NCI-H69 (cell line): Measurements from ENCODE around the gene PTCHD4.
"Not testable (repeated sequence)": the region's sequence is repeated elsewhere in the genome, so short reads cannot be mapped to it uniquely, and the experiment has no call there.

Experiments used
- DNase-seq: peaks from one replicate; lab custom pipeline; 2025; lab: John Stamatoyannopoulos, UW

PTCHD4 gene

GRCh38 chr6:48111143-48111506 lies at the start of gene PTCHD4:
PTCHD4 (minus strand) TSS chr6:48111197; CDS start chr6:48068957, 42,240 bp downstream.
- DNase-seq = peak; percentile 99

- no peak for DNase-seq
These were observed 40.1 kb upstream of the PTCHD4 start for GRCh38 chr6:48151142-48151541.

GRCh38 chr6:48150701-48151100 lies 39.7 kb upstream of the PTCHD4 start:
- no peak for DNase-seq

DNA sequence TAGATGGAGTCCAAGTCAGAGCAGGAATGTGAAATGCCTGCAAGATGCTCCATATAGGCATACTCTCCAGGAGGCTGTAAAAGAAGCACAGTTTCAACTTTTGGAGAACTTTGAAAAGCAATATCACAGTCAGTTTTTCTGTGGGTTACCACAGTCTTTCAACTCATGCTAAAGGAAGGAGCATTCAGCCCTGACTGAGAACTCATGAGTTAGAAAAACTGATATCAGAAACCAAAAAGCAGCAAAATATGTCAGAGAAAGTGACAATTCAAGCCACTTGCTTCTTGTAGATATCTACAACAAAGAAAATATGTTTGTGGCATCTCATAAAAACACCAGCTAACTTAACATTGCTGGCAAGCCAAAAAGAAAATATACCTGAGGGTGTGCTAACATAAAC lies 36.1 kb upstream of the PTCHD4 start:
- no peak for DNase-seq

- no peak for DNase-seq
These were observed 33.0 kb upstream of the PTCHD4 start for GRCh38 chr6:48144021-48144420.

DNA sequence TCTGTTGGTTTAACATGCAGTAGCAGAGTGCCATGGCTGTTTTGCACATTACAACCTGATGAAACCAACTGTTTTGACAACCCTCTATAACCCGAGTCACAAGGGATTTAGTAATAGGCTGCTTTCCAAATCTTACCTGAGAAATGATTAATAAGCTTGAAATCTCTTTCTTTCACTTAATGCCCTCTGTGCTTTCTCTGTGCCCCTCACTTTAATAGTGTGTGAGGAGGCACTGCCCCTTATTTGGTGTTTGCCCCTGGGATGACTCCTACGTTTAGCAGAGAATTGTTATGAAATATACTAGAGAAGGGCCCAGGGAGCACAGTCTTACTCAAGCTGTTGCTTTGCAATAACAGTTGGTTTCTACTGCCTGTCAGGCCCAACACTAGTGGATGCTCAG lies 31.0 kb upstream of the PTCHD4 start:
- DNase-seq = peak; percentile 61

- DNase-seq = no peak
These were observed 29.0 kb upstream of the PTCHD4 start for GRCh38 chr6:48139818-48140614.

DNA sequence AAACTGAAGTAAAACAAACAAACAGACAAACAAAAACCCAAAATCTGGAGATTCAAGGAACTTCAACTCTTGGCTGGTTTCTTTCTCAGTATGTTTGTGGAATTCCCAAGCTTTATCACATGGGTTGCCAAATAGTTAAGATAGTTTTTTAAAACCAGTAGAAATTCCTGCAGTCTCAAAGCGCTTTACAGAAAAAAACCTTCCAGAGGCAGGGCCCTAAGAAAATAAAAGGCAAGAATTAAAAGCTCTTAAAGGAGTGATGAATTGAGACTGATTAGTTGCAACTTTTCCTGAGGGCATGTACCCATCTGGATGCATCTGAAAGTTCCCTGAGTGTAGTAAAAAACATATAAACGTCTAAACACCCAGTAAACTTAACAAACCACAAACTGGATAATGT lies 25.9 kb upstream of the PTCHD4 start:
- no peak for DNase-seq

DNA sequence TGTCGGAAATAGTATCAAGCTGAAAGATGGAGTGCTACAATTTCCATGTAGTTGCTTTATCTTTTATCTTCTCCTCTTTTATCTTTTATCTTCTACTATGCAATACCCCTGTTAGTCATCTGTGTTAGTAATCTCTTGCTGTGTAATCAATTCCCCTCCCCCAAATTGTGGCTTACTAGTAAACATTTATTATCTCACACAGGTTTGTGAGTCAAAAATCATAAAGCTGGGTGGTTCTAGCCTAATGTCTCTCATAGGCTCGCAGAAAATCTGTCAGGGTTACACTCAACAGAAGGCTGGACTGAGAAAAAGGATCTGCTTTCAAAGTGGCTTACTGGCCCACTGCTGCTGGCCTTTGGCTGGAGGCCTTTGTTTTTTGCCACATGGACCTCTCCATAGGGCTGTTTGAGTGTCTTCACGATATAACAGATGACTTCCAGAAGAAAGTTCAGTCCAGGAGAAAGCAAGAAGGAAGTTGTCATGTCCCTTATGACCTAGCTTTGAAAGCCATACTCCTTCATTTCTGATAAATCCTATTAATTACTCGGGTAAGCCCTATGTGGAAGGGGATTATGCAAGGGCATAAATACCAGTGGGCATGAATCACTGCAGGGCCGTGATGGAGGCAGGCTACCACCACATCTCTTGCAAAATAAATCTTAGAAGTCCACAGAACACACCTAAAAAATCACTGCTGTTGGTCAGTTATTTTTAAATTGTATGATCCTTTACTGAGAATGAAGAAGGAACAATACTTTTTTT lies 24.5 kb upstream of the PTCHD4 start:
- no peak for DNase-seq

GRCh38 chr6:48134246-48134645 lies 23.2 kb upstream of the PTCHD4 start:
- no peak for DNase-seq

- no peak for DNase-seq
These were observed 12.6 kb upstream of the PTCHD4 start for GRCh38 chr6:48123601-48124000.

- DNase-seq = not testable (repeated sequence)
These were observed 11.2 kb upstream of the PTCHD4 start for GRCh38 chr6:48121983-48122749.

DNA sequence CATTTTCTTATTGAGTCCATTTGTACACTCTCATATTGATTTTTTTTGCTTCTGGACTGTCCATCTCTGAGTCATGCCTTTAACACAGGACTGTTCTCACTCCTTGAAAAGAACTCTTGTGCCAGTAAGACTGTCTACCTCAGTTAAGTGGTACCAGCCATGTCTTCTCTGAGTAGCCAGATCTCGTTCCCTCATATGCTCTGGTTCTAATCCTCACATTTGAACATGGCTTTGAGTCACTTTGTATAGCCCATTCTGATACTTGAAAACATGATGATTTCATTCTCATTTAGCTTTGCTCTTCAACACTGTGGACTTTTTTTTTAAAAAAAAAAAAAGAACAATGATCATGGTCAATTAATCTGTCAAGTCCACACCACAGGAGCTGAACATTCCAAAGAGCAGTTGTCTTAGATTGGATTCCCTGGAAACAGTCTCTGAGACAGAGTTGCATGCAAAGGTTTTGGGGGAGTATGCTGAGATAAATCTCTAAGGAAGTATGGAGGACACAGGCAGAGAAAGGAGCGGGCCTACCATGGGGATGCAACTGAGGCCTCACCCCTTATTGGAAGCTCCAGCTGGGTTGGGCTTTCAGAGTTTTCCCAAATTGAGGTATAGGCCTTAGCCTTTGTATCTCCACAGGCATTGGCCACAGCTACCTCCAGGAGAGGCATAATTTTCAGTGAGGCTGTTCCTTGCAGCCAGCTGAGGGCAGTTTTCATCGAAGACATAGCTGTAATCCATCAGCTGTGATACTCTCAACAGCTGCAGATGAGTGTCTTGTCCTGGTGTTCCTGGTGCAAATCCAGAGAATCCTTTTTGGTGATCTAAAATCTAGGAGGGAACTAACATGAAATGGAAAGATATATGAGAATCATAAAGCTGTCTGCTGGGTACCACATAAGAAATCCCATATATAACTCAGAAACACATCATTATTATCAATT lies 6.0 kb upstream of the PTCHD4 start:
- no peak for DNase-seq

DNA sequence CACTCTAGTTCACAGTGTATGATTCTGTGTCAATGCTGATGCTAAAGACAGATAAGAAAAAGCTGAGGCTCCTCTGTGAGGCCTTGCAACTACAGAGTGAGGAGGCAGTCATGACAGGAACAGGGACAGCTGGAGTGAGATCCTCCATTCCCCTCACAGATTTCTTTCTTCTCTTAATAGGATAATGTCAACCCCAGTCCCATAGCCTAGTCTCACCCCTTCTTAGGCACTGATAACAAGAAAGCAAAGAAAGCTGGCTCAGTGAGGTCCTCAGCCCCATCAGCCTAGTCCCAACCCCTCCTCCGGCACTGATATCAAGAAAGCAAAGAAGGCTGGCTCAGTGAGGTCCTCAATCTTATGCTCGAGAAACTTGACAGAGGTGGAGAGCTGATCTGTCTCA lies 2.1 kb upstream of the PTCHD4 start:
- peak; percentile 13 for DNase-seq

DNA sequence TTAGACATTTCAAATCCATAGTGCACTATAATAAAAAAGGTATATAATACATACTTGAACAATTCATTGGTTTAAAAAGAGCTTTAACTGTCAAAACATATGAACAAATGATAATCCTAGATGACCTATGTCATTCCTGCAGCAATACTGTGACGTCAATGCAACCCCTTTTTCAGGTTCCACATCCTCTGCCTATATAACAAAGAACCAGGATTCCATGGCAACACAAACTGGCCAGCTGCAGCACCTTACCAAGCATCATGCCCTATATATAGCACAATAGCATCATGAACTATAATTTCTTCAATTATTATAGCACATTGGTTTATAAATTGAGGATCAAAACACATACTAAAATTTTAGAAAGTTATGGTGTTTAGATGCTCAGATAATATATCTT lies 578 bp upstream of the PTCHD4 start:
- DNase-seq = peak; percentile 87

GRCh38 chr6:48110436-48111142 lies 408 bp downstream of the PTCHD4 start:
- peak; percentile 69 for DNase-seq

- DNase-seq = peak; percentile 68
These were observed 1.1 kb downstream of the PTCHD4 start for GRCh38 chr6:48109944-48110343.

GRCh38 chr6:48102476-48103195 lies 8.4 kb downstream of the PTCHD4 start:
- DNase-seq = not testable (repeated sequence)

DNA sequence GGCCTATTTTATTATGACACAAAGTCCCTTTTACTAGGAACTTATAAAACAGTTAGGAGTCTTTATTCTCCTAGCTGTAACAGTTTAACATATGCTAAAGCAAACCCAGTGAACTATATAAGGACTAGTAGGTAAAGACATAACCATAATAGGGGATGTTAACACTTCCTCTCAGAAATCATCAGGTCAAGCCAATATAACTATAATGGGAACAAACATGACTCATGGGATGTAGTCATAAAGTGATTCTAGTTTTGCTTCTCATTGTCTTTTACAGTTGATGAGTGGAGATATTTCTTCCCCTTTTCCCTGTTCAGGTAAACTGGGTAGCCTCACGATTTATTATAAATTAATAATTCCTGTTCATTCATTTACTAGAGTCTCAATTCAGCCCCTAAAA lies 9.7 kb downstream of the PTCHD4 start:
- no peak for DNase-seq

GRCh38 chr6:48100588-48100895 lies 10.5 kb downstream of the PTCHD4 start:
- DNase-seq = no peak
